GM23248 (cell line): ENCODE results near the gene FIBIN.

Source experiments
- EZH2 ChIP-seq: fragments of 200-600 bp; sonication (generic); IDR thresholded peaks from 2 replicates; pipeline ENCODE4 v1.6.1; 2018; ENCODE audit warnings: antibody characterized with exemption, mild to moderate bottlenecking; ENCODE audit not compliant: insufficient read depth, poor library complexity, severe bottlenecking
- EZH2phosphoT487 ChIP-seq: fragments of 200-600 bp; sonication (generic); IDR thresholded peaks from 2 replicates; pipeline ENCODE4 v1.6.1; 2018; ENCODE audit warnings: antibody characterized with exemption, moderate library complexity, mild to moderate bottlenecking, low read depth; ENCODE audit not compliant: insufficient read depth

- no peak for TF ChIP-seq EZH2phosphoT487
- no peak for TF ChIP-seq EZH2
Observed at GRCh38 chr11:26958702-26959049, 35.2 kb upstream of the FIBIN start.
